Upper lobe of left lung (tissue), 4 donors: ENCODE measurements around the gene HIC1.

ENCODE experiments used
- POLR2AphosphoS5 ChIP-seq, 2 donors: sonication (generic); formaldehyde crosslinking; IDR thresholded peaks; one replicate each; pipeline ENCODE4 v1.5.1; 2017; ENCODE audit warnings: antibody characterized with exemption in 2 of 2
- TF ChIP-seq, protein P1 (sequence below), 6 experiments: fragments of 450-650 bp in 4 of 6; fragments of 200-600 bp in 2 of 6; sonication (generic) in 2 of 6; IDR thresholded peaks; one replicate each; pipeline ENCODE4 v1.5.1; 2016 to 2019; ENCODE audit warnings: antibody characterized with exemption in 6 of 6

DNA sequence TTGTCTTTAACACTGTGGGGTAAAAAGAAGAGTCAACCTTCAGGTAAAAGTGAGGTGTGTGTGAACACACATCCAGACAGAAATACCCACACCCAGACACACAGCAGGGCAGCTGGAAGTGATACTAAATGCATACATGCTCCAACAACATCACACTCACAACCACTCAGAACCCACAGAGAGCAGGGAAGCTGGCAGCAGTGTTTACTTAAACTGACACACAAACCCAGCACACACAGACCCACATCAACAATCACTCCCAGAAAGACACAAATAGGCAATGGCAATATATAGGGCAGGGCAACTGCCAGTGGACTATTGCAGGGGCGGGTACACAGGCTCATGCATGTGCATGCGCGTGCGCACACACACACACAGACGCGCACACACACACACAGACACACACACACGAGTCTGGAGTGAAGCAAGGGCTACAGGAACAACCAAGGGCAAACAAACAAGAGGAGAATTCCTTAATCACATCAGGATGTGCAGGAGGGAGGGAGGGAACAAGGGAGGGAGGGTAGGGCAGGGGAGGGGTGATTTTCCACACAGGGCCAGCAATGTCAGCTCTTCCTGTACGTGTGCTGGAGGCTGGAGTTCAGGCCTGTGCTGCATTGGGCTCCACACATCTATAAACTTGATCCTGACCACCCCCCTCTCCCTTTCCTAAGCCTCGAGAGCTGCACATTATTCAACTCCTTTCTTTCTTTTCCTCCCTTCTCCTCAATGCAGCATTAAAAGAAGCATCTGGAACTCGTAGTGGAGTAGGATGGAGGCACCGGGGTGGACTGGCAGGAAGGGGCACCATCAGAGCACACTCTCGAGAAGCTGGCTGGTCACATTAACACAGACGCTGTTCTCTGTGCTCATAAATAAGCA lies 30.1 kb downstream of the HIC1 start:
- TF ChIP-seq, protein P1, sequence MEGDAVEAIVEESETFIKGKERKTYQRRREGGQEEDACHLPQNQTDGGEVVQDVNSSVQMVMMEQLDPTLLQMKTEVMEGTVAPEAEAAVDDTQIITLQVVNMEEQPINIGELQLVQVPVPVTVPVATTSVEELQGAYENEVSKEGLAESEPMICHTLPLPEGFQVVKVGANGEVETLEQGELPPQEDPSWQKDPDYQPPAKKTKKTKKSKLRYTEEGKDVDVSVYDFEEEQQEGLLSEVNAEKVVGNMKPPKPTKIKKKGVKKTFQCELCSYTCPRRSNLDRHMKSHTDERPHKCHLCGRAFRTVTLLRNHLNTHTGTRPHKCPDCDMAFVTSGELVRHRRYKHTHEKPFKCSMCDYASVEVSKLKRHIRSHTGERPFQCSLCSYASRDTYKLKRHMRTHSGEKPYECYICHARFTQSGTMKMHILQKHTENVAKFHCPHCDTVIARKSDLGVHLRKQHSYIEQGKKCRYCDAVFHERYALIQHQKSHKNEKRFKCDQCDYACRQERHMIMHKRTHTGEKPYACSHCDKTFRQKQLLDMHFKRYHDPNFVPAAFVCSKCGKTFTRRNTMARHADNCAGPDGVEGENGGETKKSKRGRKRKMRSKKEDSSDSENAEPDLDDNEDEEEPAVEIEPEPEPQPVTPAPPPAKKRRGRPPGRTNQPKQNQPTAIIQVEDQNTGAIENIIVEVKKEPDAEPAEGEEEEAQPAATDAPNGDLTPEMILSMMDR (IDR thresholded peaks at IDR 0.05) = no peak
- peak in 1 of 2 donors; percentile 24 for TF ChIP-seq POLR2AphosphoS5 (IDR thresholded peaks at IDR 0.05)
